ENCODE data around the gene PDCD1. TPM values are rescaled to one million over a fixed set of nuclear protein-coding genes. Genes with fewer than 3 reads are reported as not detected.

PDCD1 gene
- total RNA-seq, 2 donors from 2014 or later, result 0.27 to 0.80 TPM

GRCh38 chr2:241891988-241892298 lies 33.2 kb upstream of the PDCD1 start:
- Histone ChIP-seq H3K4me1 (replicated peaks) (peaks cover 29% of the 10 kb centered on the region), H3K27ac (peak overlapping the region; percentile 90 to 93), H3K4me3 (no peak overlapping the region), H3K9me3 (no peaks in the 10 kb centered on the region), H3K36me3 (no peaks in the 10 kb centered on the region), H3K27me3 (replicated peaks; ENCODE audit: insufficient read depth) (no peaks in the 10 kb centered on the region)
- DNase-seq (ENCODE audit: low spot score), result peak; percentile 62
- TF ChIP-seq POLR2AphosphoS5 (IDR thresholded peaks at IDR 0.05), result peak; percentile 87
- TF ChIP-seq POLR2A (IDR thresholded peaks at IDR 0.05), result no peak
- no peak for TF ChIP-seq CTCF (IDR thresholded peaks at IDR 0.05)
- intact Hi-C loops (cut with DNase I), result no loop called here
- 41% methylated on average over 3 of the region's 3 CpGs for WGBS

- Histone ChIP-seq H3K4me3 (no peak overlapping the region), H3K4me1 (replicated peaks) (peaks cover 29% of the 10 kb centered on the region), H3K27me3 (replicated peaks; ENCODE audit: insufficient read depth) (no peaks in the 10 kb centered on the region), H3K27ac (peak overlapping the region; percentile 90 to 93), H3K9me3 (no peaks in the 10 kb centered on the region), H3K36me3 (no peaks in the 10 kb centered on the region)
- intact Hi-C loops (cut with DNase I), result no loop called here
- TF ChIP-seq CTCF (IDR thresholded peaks at IDR 0.05), result no peak
- no peak for TF ChIP-seq POLR2AphosphoS5 (IDR thresholded peaks at IDR 0.05)
- no peak for TF ChIP-seq POLR2A (IDR thresholded peaks at IDR 0.05)
- peak; percentile 40 for DNase-seq (ENCODE audit: low spot score)
- 54% methylated on average over 27 of the region's 27 CpGs for WGBS
These were observed 32.8 kb upstream of the PDCD1 start for GRCh38 chr2:241891315-241891987.

- Histone ChIP-seq H3K9me3 (no peaks in the 10 kb centered on the region), H3K4me1 (replicated peaks) (peaks cover 26% of the 10 kb centered on the region), H3K36me3 (no peaks in the 10 kb centered on the region), H3K27ac (peak overlapping the region; percentile 90 to 93), H3K27me3 (replicated peaks; ENCODE audit: insufficient read depth) (no peaks in the 10 kb centered on the region), H3K4me3 (no peak overlapping the region)
- DNase-seq (ENCODE audit: low spot score), result peak; percentile 82
- 52% methylated on average over 29 of the region's 29 CpGs for WGBS
- intact Hi-C loops (cut with DNase I), result no loop called here
- TF ChIP-seq POLR2AphosphoS5 (IDR thresholded peaks at IDR 0.05), result peak; percentile 79
- no peak for TF ChIP-seq POLR2A (IDR thresholded peaks at IDR 0.05)
These were observed 32.0 kb upstream of the PDCD1 start for GRCh38 chr2:241890524-241891235.

GRCh38 chr2:241888641-241889040 lies 29.9 kb upstream of the PDCD1 start:
- intact Hi-C loops (cut with DNase I), result loop anchor here (10.0 kb wide), 1 partner anchor 46 kb away; no protein-coding TSS in a partner anchor

More at GRCh38 chr2:241888641-241889040, 29.9 kb upstream of the PDCD1 start:
- Histone ChIP-seq H3K27ac (no peak overlapping the region), H3K36me3 (no peaks in the 10 kb centered on the region), H3K4me1 (replicated peaks) (peaks cover 26% of the 10 kb centered on the region), H3K27me3 (replicated peaks; ENCODE audit: insufficient read depth) (no peaks in the 10 kb centered on the region), H3K9me3 (no peaks in the 10 kb centered on the region), H3K4me3 (no peak overlapping the region)
- 81% methylated on average over 5 of the region's 6 CpGs for WGBS
- TF ChIP-seq POLR2A (IDR thresholded peaks at IDR 0.05) (no peak), POLR2AphosphoS5 (IDR thresholded peaks at IDR 0.05) (no peak), CTCF (IDR thresholded peaks at IDR 0.05) (no peak)
- no peak for DNase-seq (ENCODE audit: low spot score)
